Transverse colon (tissue), 4 donors: ENCODE results near the gene SPINK14. TPM values are rescaled to one million over a fixed set of nuclear protein-coding genes. Genes with fewer than 3 reads are reported as not detected.

Source experiments
- DNase-seq: peaks from one replicate; pipeline ENCODE4 v3.0.0-alpha.2; 2019
- H3K27ac ChIP-seq, 4 donors: fragments of 200-600 bp; sonication (generic); 2 replicates each; pipeline ENCODE4 v1.5.1; 2016 to 2018; ENCODE audit warnings: inconsistent platforms in 4 of 4
- H3K27me3 ChIP-seq: fragments of 200-600 bp; sonication (generic); 2 replicates; pipeline ENCODE4 v1.5.1; 2017; ENCODE audit warnings: inconsistent platforms
- H3K36me3 ChIP-seq, 4 donors: fragments of 200-600 bp; sonication (generic); 2 replicates each; pipeline ENCODE4 v1.5.1; 2017 to 2019; ENCODE audit warnings: inconsistent platforms in 4 of 4
- H3K4me1 ChIP-seq, 4 donors: fragments of 200-600 bp; sonication (generic); 2 replicates each; pipeline ENCODE4 v1.5.1; 2017 to 2020; ENCODE audit warnings: inconsistent platforms in 4 of 4
- H3K4me3 ChIP-seq, 4 donors: fragments of 200-600 bp; sonication (generic); 1 replicate in 1 of 4; 2 replicates in 3 of 4; pipeline versions ENCODE4 v1.5.1 to v1.6.1; 2017 to 2019; ENCODE audit warnings: inconsistent platforms in 4 of 4
- H3K9me3 ChIP-seq, 2 donors: fragments of 200-600 bp; sonication (generic); 2 replicates each; pipeline ENCODE4 v1.5.1; 2017 to 2019; ENCODE audit warnings: inconsistent platforms in 2 of 2
- CTCF ChIP-seq, 5 experiments: fragments of 200-600 bp in 3 of 5; fragments of 450-650 bp in 2 of 5; sonication (generic) in 3 of 5; IDR thresholded peaks; 1 replicate in 2 of 5; 2 replicates in 3 of 5; pipeline ENCODE4 v1.5.1; 2016 to 2017; ENCODE audit warnings: antibody characterized with exemption in 5 of 5, inconsistent platforms in 3 of 5, mild to moderate bottlenecking in 2 of 5, moderate library complexity in 1 of 5
- EP300 ChIP-seq: sonication (generic); formaldehyde crosslinking; IDR thresholded peaks from one replicate; pipeline ENCODE4 v1.6.1; 2017; ENCODE audit warnings: antibody characterized with exemption, low read depth
- POLR2A ChIP-seq: fragments of 450-650 bp; IDR thresholded peaks from one replicate; pipeline ENCODE4 v1.6.1; 2016; ENCODE audit warnings: antibody characterized with exemption, mild to moderate bottlenecking, moderate library complexity
- POLR2AphosphoS5 ChIP-seq, 3 donors: sonication (generic); formaldehyde crosslinking; IDR thresholded peaks; one replicate each; pipeline ENCODE4 v1.6.1; 2016; ENCODE audit warnings: antibody characterized with exemption in 3 of 3
- WGBS, 2 donors: methylation state at CpG; one replicate each; pipeline ENCODE4 v1.1.5; 2018; ENCODE audit warnings: low coverage in 1 of 2; 5-methylcytosine and 5-hydroxymethylcytosine counted together
- in situ Hi-C, 4 donors: fragments of 200-750 bp; cut with MboI; loops; one replicate each; pipeline versions ENCODE4 v1.15.0 to v1.15.1; 2017; ENCODE audit warnings: low sequenced_read_pairs in 3 of 4, low pct_ligation_motif_present in 1 of 4, low pct_unique_long_range_greater_than_20kb in 1 of 4
- intact Hi-C: fragments of 100-400 bp; cut with DNase I; formaldehyde crosslinking; loops from one replicate; pipeline ENCODE4 v1.15.1; 2023; ENCODE audit warnings: low total_unique reads
- total RNA-seq, 4 donors: library from RNA; depleted of rRNA; stranded (reverse); fragments of >200 nt; gene quantifications; one replicate each; pipeline ENCODE4 v1.1.0, GENCODE V29; 2016

The SPINK14 gene
- total RNA-seq, 4 donors from 2014 or later, result not detected

- Histone ChIP-seq H3K9me3 (no peaks in the 10 kb centered on the region), H3K4me3 (no peak overlapping the region), H3K36me3 (no peaks in the 10 kb centered on the region), H3K27ac (no peak overlapping the region), H3K27me3 (no peaks in the 10 kb centered on the region), H3K4me1 (peaks cover 0 to 5% (median 0%) of the 10 kb centered on the region in 4 donors)
- intact Hi-C loops (no loop called here), in situ Hi-C loops (loop anchor here (25.0 kb wide), 4 partner anchors 171 to 846 kb away; no protein-coding TSS in a partner anchor)
- 54% methylated on average over 1 of the region's 1 CpG; no CpG with 5 or more reads in 1 of the 2 donors for WGBS, 2 donors
- TF ChIP-seq POLR2A (no peak), CTCF (IDR thresholded peaks at IDR 0.05) (no peak), EP300 (no peak), POLR2AphosphoS5 (IDR thresholded peaks at IDR 0.05) (no peak)
- DNase-seq, result no peak
These were observed 22.7 kb downstream of the SPINK14 start for GRCh38 chr5:148191010-148191409.

- DNase-seq, result no peak
- Histone ChIP-seq H3K27me3 (no peaks in the 10 kb centered on the region), H3K4me3 (no peak overlapping the region), H3K36me3 (no peaks in the 10 kb centered on the region), H3K27ac (peak overlapping the region in 3 of 4 donors; percentile 1 to 52 (median 37)), H3K9me3 (no peaks in the 10 kb centered on the region), H3K4me1 (peaks cover 0 to 5% (median 0%) of the 10 kb centered on the region in 4 donors)
- intact Hi-C loops, result no loop called here
- 57 to 63% methylated on average over 1 of the region's 1 CpG for WGBS, 2 donors
- in situ Hi-C loops, result loop anchor here (25.0 kb wide), 4 partner anchors 169 to 844 kb away; no protein-coding TSS in a partner anchor
- TF ChIP-seq EP300 (no peak), POLR2AphosphoS5 (IDR thresholded peaks at IDR 0.05) (peak; percentile 43 to 66 (median 62))
These were observed 24.9 kb downstream of the SPINK14 start for GRCh38 chr5:148193202-148193601.

GRCh38 chr5:148201151-148201550 lies 32.8 kb downstream of the SPINK14 start:
- no peaks in the 10 kb centered on the region for H3K9me3 ChIP-seq
- H3K36me3 ChIP-seq, result no peaks in the 10 kb centered on the region
- 30 to 39% methylated on average over 2 of the region's 2 CpGs for WGBS, 2 donors

GRCh38 chr5:148202531-148203203 lies 34.3 kb downstream of the SPINK14 start, which contains the start of gene SPINK6:
TSS of gene SPINK6 (plus strand) at chr5:148203042. CDS start at chr5:148203097, 55 bp downstream.
- TF ChIP-seq POLR2AphosphoS5 (IDR thresholded peaks at IDR 0.05) (no peak), POLR2A (no peak), EP300 (no peak), CTCF (IDR thresholded peaks at IDR 0.05) (no peak)
- WGBS, 2 donors, result 81 to 94% methylated on average over 2 of the region's 2 CpGs
- H3K27me3 ChIP-seq, result no peaks in the 10 kb centered on the region
- peaks cover 0 to under 1% (median 0%) of the 10 kb centered on the region in 4 donors for H3K4me1 ChIP-seq
- intact Hi-C loops, result no loop called here
- H3K9me3 ChIP-seq, result no peaks in the 10 kb centered on the region
- no peak for DNase-seq
- in situ Hi-C loops, result no loop called here
- H3K36me3 ChIP-seq, result no peaks in the 10 kb centered on the region
- H3K4me3 ChIP-seq, result no peak within 1 kb of the TSS
- no peak within 1 kb of the TSS for H3K27ac ChIP-seq

More at GRCh38 chr5:148201151-148201550, 32.8 kb downstream of the SPINK14 start:
- no peak overlapping the region for H3K4me3 ChIP-seq
- H3K4me1 ChIP-seq, result no peaks in the 10 kb centered on the region
- no peaks in the 10 kb centered on the region for H3K27me3 ChIP-seq
- in situ Hi-C loops, result no loop called here
- no peak for DNase-seq
- intact Hi-C loops, result no loop called here
- TF ChIP-seq POLR2AphosphoS5 (IDR thresholded peaks at IDR 0.05), result no peak
- no peak for TF ChIP-seq POLR2A
- TF ChIP-seq CTCF (IDR thresholded peaks at IDR 0.05), result no peak
- no peak for TF ChIP-seq EP300
- no peak overlapping the region for H3K27ac ChIP-seq
